HEK293T (cell line): Measurements from ENCODE around the gene APCDD1.

ENCODE experiments used
- FOXA1 ChIP-seq: fragments of 450-650 bp; IDR thresholded peaks from 2 replicates; pipeline ENCODE4 v1.6.1; 2016; ENCODE audit warnings: mild to moderate bottlenecking
- FOXK2 ChIP-seq: fragments of 450-650 bp; IDR thresholded peaks from 2 replicates; pipeline ENCODE4 v1.6.1; 2016; ENCODE audit warnings: mild to moderate bottlenecking
- FOXM1 ChIP-seq: fragments of 450-650 bp; IDR thresholded peaks from 2 replicates; pipeline ENCODE4 v1.6.1; 2017; ENCODE audit warnings: mild to moderate bottlenecking, borderline replicate concordance
- HDGF ChIP-seq: fragments of 450-650 bp; IDR thresholded peaks from 2 replicates; pipeline ENCODE4 v1.6.1; 2017; ENCODE audit warnings: antibody characterized with exemption, borderline replicate concordance
- L3MBTL2 ChIP-seq: fragments of 450-650 bp; conservative IDR thresholded peaks from 2 replicates; pipeline ENCODE4 v1.6.1; 2016; ENCODE audit warnings: mild to moderate bottlenecking
- LEF1 ChIP-seq: fragments of 450-650 bp; IDR thresholded peaks from 2 replicates; pipeline ENCODE4 v1.6.1; 2017; ENCODE audit warnings: mild to moderate bottlenecking, borderline replicate concordance
- SP1 ChIP-seq: fragments of 450-650 bp; IDR thresholded peaks from 2 replicates; pipeline ENCODE4 v1.6.1; 2017
- SUZ12 ChIP-seq: fragments of 450-650 bp; IDR thresholded peaks from 2 replicates; pipeline ENCODE4 v1.6.1; 2016; ENCODE audit warnings: mild to moderate bottlenecking
- TARDBP ChIP-seq: fragments of 450-650 bp; IDR thresholded peaks from 2 replicates; pipeline ENCODE4 v1.6.1; 2016
- ZNF384 ChIP-seq: fragments of 450-650 bp; IDR thresholded peaks from 2 replicates; pipeline ENCODE4 v1.6.1; 2016

- TF ChIP-seq LEF1 (no peak), L3MBTL2 (no peak; the same call in 1 of the 2 replicates), FOXK2 (no peak), SP1 (no peak), HDGF (no peak), FOXA1 (no peak), SUZ12 (no peak), ZNF384 (no peak), TARDBP (no peak), FOXM1 (no peak)
Measured at GRCh38 chr18:10525697-10526560, 71.5 kb downstream of the APCDD1 start, which contains the start of gene NAPG.
